HG02884 (cell line): ENCODE measurements around the gene POLE2.
"Not testable (repeated sequence)": the region's sequence is repeated elsewhere in the genome, so short reads cannot be mapped to it uniquely, and the experiment has no call there.

Experiments
- ATAC-seq: cut with Tn5 transposase; IDR thresholded peaks from one replicate; pipeline ENCODE4 v1.9.1; 2021; ENCODE audit warnings: mild to moderate bottlenecking, moderate library complexity; ENCODE audit not compliant: unreplicated experiment

The POLE2 gene

GRCh38 chr14:49670475-49670874 lies 17.5 kb downstream of the POLE2 start:
- ATAC-seq, result no peak

- no peak for ATAC-seq
These were observed 28.2 kb downstream of the POLE2 start for GRCh38 chr14:49659526-49660455.

GRCh38 chr14:49657500-49657899 lies 30.5 kb downstream of the POLE2 start:
- ATAC-seq, result not testable (repeated sequence)

GRCh38 chr14:49654511-49654910 lies 33.5 kb downstream of the POLE2 start:
- no peak for ATAC-seq

GRCh38 chr14:49653508-49653907 lies 34.5 kb downstream of the POLE2 start:
- no peak for ATAC-seq

GRCh38 chr14:49642163-49642562 lies 45.9 kb downstream of the POLE2 start:
- ATAC-seq, result no peak

- no peak for ATAC-seq
These were observed 46.3 kb downstream of the POLE2 start for GRCh38 chr14:49641697-49642129.

GRCh38 chr14:49640540-49641417 lies 47.2 kb downstream of the POLE2 start:
- ATAC-seq, result no peak

- no peak for ATAC-seq
These were observed 50.4 kb downstream of the POLE2 start for GRCh38 chr14:49637534-49638078.

GRCh38 chr14:49636866-49637265 lies 51.1 kb downstream of the POLE2 start:
- ATAC-seq, result no peak

- peak; percentile 21 for ATAC-seq
These were observed 53.3 kb downstream of the POLE2 start, which contains the start of gene DNAAF2 for GRCh38 chr14:49634547-49635334. Gene DNAAF2 (minus strand): TSS chr14:49635244. CDS start chr14:49635149, 95 bp downstream.

GRCh38 chr14:49633640-49634546 lies 54.1 kb downstream of the POLE2 start:
- ATAC-seq, result peak; percentile 74

GRCh38 chr14:49623941-49624839 lies 63.8 kb downstream of the POLE2 start:
- ATAC-seq, result no peak

- no peak for ATAC-seq
These were observed 64.6 kb downstream of the POLE2 start for GRCh38 chr14:49623387-49623786.

- ATAC-seq, result no peak
These were observed 65.9 kb downstream of the POLE2 start for GRCh38 chr14:49622022-49622607.

GRCh38 chr14:49621114-49621881 lies 66.7 kb downstream of the POLE2 start:
- peak; percentile 27 for ATAC-seq
